ENCODE data around the gene MRC2.
A peak's percentile ranks its signal among the peaks of the same experiment; 100 is the strongest.

The MRC2 gene

GRCh38 chr17:62661337-62661736 is 33.9 kb downstream of the MRC2 start:
- TF ChIP-seq JUND (IDR thresholded peaks at IDR 0.05; ENCODE audit: low read depth) = no peak
- no peak for DNase-seq (ENCODE audit: low read depth in 1 of 2, low spot score in 1 of 2)
- in situ Hi-C loops (cut with HindIII; ENCODE audit: low pct_unique_long_range_greater_than_20kb, low sequenced_read_pairs) = no loop called here

- in situ Hi-C loops (cut with HindIII; ENCODE audit: low pct_unique_long_range_greater_than_20kb, low sequenced_read_pairs) = no loop called here
- no peak for DNase-seq (ENCODE audit: low read depth in 1 of 2, low spot score in 1 of 2)
- TF ChIP-seq JUND (IDR thresholded peaks at IDR 0.05; ENCODE audit: low read depth) = no peak
Measured at GRCh38 chr17:62662855-62663254, 35.4 kb downstream of the MRC2 start.

GRCh38 chr17:62663304-62663703 is 35.8 kb downstream of the MRC2 start:
- in situ Hi-C loops (cut with HindIII; ENCODE audit: low pct_unique_long_range_greater_than_20kb, low sequenced_read_pairs) = no loop called here
- DNase-seq (ENCODE audit: low read depth in 1 of 2, low spot score in 1 of 2) = no peak
- no peak for TF ChIP-seq JUND (IDR thresholded peaks at IDR 0.05; ENCODE audit: low read depth)

GRCh38 chr17:62664336-62665120 is 37.1 kb downstream of the MRC2 start:
- no peak for DNase-seq (ENCODE audit: low read depth in 1 of 2, low spot score in 1 of 2)
- in situ Hi-C loops (cut with HindIII; ENCODE audit: low pct_unique_long_range_greater_than_20kb, low sequenced_read_pairs) = no loop called here
- no peak for TF ChIP-seq JUND (IDR thresholded peaks at IDR 0.05; ENCODE audit: low read depth)

- in situ Hi-C loops (cut with HindIII; ENCODE audit: low pct_unique_long_range_greater_than_20kb, low sequenced_read_pairs) = no loop called here
- TF ChIP-seq JUND (IDR thresholded peaks at IDR 0.05; ENCODE audit: low read depth) = no peak
Measured at GRCh38 chr17:62665599-62665998, 38.1 kb downstream of the MRC2 start.

GRCh38 chr17:62666061-62666800 is 38.8 kb downstream of the MRC2 start:
- in situ Hi-C loops (cut with HindIII; ENCODE audit: low pct_unique_long_range_greater_than_20kb, low sequenced_read_pairs) = no loop called here
- DNase-seq (ENCODE audit: low read depth in 1 of 2, low spot score in 1 of 2) = no peak
- TF ChIP-seq JUND (IDR thresholded peaks at IDR 0.05; ENCODE audit: low read depth) = no peak

More at GRCh38 chr17:62665599-62665998, 38.1 kb downstream of the MRC2 start:
- DNase-seq (ENCODE audit: low read depth in 1 of 2, low spot score in 1 of 2) = no peak

GRCh38 chr17:62666801-62667591 is 39.5 kb downstream of the MRC2 start:
- TF ChIP-seq JUND (IDR thresholded peaks at IDR 0.05; ENCODE audit: low read depth) = no peak
- DNase-seq (ENCODE audit: low read depth in 1 of 2, low spot score in 1 of 2) = no peak
- in situ Hi-C loops (cut with HindIII; ENCODE audit: low pct_unique_long_range_greater_than_20kb, low sequenced_read_pairs) = no loop called here

- in situ Hi-C loops (cut with HindIII; ENCODE audit: low pct_unique_long_range_greater_than_20kb, low sequenced_read_pairs) = no loop called here
- DNase-seq (ENCODE audit: low read depth in 1 of 2, low spot score in 1 of 2) = no peak
- TF ChIP-seq JUND (IDR thresholded peaks at IDR 0.05; ENCODE audit: low read depth) = no peak
Measured at GRCh38 chr17:62668091-62668804, 40.8 kb downstream of the MRC2 start.

- DNase-seq (ENCODE audit: low read depth in 1 of 2, low spot score in 1 of 2) = no peak
- TF ChIP-seq JUND (IDR thresholded peaks at IDR 0.05; ENCODE audit: low read depth) = no peak
- in situ Hi-C loops (cut with HindIII; ENCODE audit: low pct_unique_long_range_greater_than_20kb, low sequenced_read_pairs) = no loop called here
Measured at GRCh38 chr17:62670202-62670821, 42.8 kb downstream of the MRC2 start.

GRCh38 chr17:62671553-62671952 is 44.1 kb downstream of the MRC2 start:
- in situ Hi-C loops (cut with HindIII; ENCODE audit: low pct_unique_long_range_greater_than_20kb, low sequenced_read_pairs) = no loop called here
- no peak for TF ChIP-seq JUND (IDR thresholded peaks at IDR 0.05; ENCODE audit: low read depth)
- DNase-seq (ENCODE audit: low read depth in 1 of 2, low spot score in 1 of 2) = peak in 1 of 2 experiments; percentile 74

GRCh38 chr17:62672957-62673356 is 45.5 kb downstream of the MRC2 start:
- TF ChIP-seq JUND (IDR thresholded peaks at IDR 0.05; ENCODE audit: low read depth) = no peak

More at GRCh38 chr17:62672957-62673356, 45.5 kb downstream of the MRC2 start:
- no peak for DNase-seq (ENCODE audit: low read depth in 1 of 2, low spot score in 1 of 2)
- in situ Hi-C loops (cut with HindIII; ENCODE audit: low pct_unique_long_range_greater_than_20kb, low sequenced_read_pairs) = no loop called here

All from T47D (cell line).